Measurements from ENCODE around the gene METTL16. TPM values are rescaled to one million over a fixed set of nuclear protein-coding genes. Genes with fewer than 3 reads are reported as not detected.
"Not testable (repeated sequence)": the region's sequence is repeated elsewhere in the genome, so short reads cannot be mapped to it uniquely, and the experiment has no call there.

Gene METTL16
- total and polyA plus RNA-seq, 7 donors: 6.5 to 33.2 (median 18.3) TPM

GRCh38 chr17:2453325-2453724 lies 58.4 kb downstream of the METTL16 start:
- WGBS, 2 donors: 76 to 84% methylated on average over 6 of the region's 6 CpGs
- H3K27me3 ChIP-seq: no peaks in the 10 kb centered on the region
- H3K4me1 ChIP-seq: no peaks in the 10 kb centered on the region
- TF ChIP-seq EP300 (IDR thresholded peaks at IDR 0.05): no peak
- no peak for TF ChIP-seq POLR2AphosphoS5 (IDR thresholded peaks at IDR 0.05)
- TF ChIP-seq POLR2A (IDR thresholded peaks at IDR 0.05): no peak
- TF ChIP-seq CTCF (IDR thresholded peaks at IDR 0.05): no peak
- no peak overlapping the region for H3K4me3 ChIP-seq
- DNase-seq: no peak
- no peaks in the 10 kb centered on the region for H3K9me3 ChIP-seq
- intact Hi-C loops (cut with DNase I): no loop called here
- H3K27ac ChIP-seq: no peak overlapping the region
- peaks cover 0 to 11% (median 1%) of the 10 kb centered on the region in 4 donors for H3K36me3 ChIP-seq

GRCh38 chr17:2452216-2452750 lies 59.4 kb downstream of the METTL16 start:
- 86 to 91% methylated on average over 6 of the region's 6 CpGs for WGBS, 2 donors
- Histone ChIP-seq H3K4me1 (no peaks in the 10 kb centered on the region), H3K27me3 (no peaks in the 10 kb centered on the region), H3K36me3 (peaks cover 0 to 11% (median 1%) of the 10 kb centered on the region in 4 donors), H3K4me3 (no peak overlapping the region), H3K9me3 (no peaks in the 10 kb centered on the region), H3K27ac (no peak overlapping the region)
- intact Hi-C loops (cut with DNase I): no loop called here
- DNase-seq: no peak
- TF ChIP-seq POLR2A (IDR thresholded peaks at IDR 0.05) (no peak), POLR2AphosphoS5 (IDR thresholded peaks at IDR 0.05) (no peak), CTCF (IDR thresholded peaks at IDR 0.05) (no peak), EP300 (IDR thresholded peaks at IDR 0.05) (no peak)

GRCh38 chr17:2450016-2450650 lies 61.6 kb downstream of the METTL16 start:
- Histone ChIP-seq H3K27ac (no peak overlapping the region), H3K4me1 (no peaks in the 10 kb centered on the region), H3K36me3 (peaks cover 0 to under 1% (median 0%) of the 10 kb centered on the region in 4 donors), H3K4me3 (no peak overlapping the region), H3K9me3 (no peaks in the 10 kb centered on the region), H3K27me3 (no peaks in the 10 kb centered on the region)
- DNase-seq: no peak
- intact Hi-C loops (cut with DNase I): no loop called here
- no peak for TF ChIP-seq CTCF (IDR thresholded peaks at IDR 0.05)
- TF ChIP-seq POLR2AphosphoS5 (IDR thresholded peaks at IDR 0.05): no peak
- TF ChIP-seq POLR2A (IDR thresholded peaks at IDR 0.05): no peak
- no peak for TF ChIP-seq EP300 (IDR thresholded peaks at IDR 0.05)
- 76 to 84% methylated on average over 5 of the region's 5 CpGs for WGBS, 2 donors

GRCh38 chr17:2449486-2449885 lies 62.2 kb downstream of the METTL16 start:
- Histone ChIP-seq H3K27me3 (no peaks in the 10 kb centered on the region), H3K4me3 (no peak overlapping the region), H3K27ac (no peak overlapping the region), H3K4me1 (no peaks in the 10 kb centered on the region), H3K9me3 (no peaks in the 10 kb centered on the region), H3K36me3 (peaks cover 0 to 3% (median 0%) of the 10 kb centered on the region in 4 donors)
- intact Hi-C loops (cut with DNase I): no loop called here
- no peak for DNase-seq
- 89 to 93% methylated on average over 2 of the region's 2 CpGs for WGBS, 2 donors
- TF ChIP-seq POLR2A (IDR thresholded peaks at IDR 0.05): no peak
- TF ChIP-seq CTCF (IDR thresholded peaks at IDR 0.05): no peak
- no peak for TF ChIP-seq EP300 (IDR thresholded peaks at IDR 0.05)
- no peak for TF ChIP-seq POLR2AphosphoS5 (IDR thresholded peaks at IDR 0.05)

GRCh38 chr17:2447479-2447878 lies 64.2 kb downstream of the METTL16 start:
- DNase-seq; H3K36me3 ChIP-seq; H3K4me1 ChIP-seq; H3K27me3 ChIP-seq; H3K9me3 ChIP-seq; H3K27ac ChIP-seq; intact Hi-C loops (cut with DNase I); H3K4me3 ChIP-seq: not testable (repeated sequence)
- WGBS, 2 donors: 89 to 93% methylated on average over 10 to 16 of the region's 29 CpGs
